Measurements from ENCODE around the gene CANX. TPM values are rescaled to one million over a fixed set of nuclear protein-coding genes. Genes with fewer than 3 reads are reported as not detected.

The CANX gene
- total RNA-seq, 1 donor from 2014 or later: 597 TPM

- Mint-ChIP-seq H3K36me3 (peaks cover 24% of the 10 kb centered on the region), H3K4me3 (peak overlapping the region; percentile 99), H3K9me3 (no peaks in the 10 kb centered on the region), H3K27me3 (no peaks in the 10 kb centered on the region), H3K27ac (peak overlapping the region; percentile 97), H3K4me1 (ENCODE audit: unreplicated experiment) (peaks cover 29% of the 10 kb centered on the region)
- TF ChIP-seq, protein P1, sequence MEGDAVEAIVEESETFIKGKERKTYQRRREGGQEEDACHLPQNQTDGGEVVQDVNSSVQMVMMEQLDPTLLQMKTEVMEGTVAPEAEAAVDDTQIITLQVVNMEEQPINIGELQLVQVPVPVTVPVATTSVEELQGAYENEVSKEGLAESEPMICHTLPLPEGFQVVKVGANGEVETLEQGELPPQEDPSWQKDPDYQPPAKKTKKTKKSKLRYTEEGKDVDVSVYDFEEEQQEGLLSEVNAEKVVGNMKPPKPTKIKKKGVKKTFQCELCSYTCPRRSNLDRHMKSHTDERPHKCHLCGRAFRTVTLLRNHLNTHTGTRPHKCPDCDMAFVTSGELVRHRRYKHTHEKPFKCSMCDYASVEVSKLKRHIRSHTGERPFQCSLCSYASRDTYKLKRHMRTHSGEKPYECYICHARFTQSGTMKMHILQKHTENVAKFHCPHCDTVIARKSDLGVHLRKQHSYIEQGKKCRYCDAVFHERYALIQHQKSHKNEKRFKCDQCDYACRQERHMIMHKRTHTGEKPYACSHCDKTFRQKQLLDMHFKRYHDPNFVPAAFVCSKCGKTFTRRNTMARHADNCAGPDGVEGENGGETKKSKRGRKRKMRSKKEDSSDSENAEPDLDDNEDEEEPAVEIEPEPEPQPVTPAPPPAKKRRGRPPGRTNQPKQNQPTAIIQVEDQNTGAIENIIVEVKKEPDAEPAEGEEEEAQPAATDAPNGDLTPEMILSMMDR (conservative IDR thresholded peaks at IDR 0.05): no peak
- DNase-seq (ENCODE audit: extremely low spot score, unreplicated experiment): no peak
Measured at GRCh38 chr5:179700401-179700918, 1.7 kb downstream of the CANX start.

DNA sequence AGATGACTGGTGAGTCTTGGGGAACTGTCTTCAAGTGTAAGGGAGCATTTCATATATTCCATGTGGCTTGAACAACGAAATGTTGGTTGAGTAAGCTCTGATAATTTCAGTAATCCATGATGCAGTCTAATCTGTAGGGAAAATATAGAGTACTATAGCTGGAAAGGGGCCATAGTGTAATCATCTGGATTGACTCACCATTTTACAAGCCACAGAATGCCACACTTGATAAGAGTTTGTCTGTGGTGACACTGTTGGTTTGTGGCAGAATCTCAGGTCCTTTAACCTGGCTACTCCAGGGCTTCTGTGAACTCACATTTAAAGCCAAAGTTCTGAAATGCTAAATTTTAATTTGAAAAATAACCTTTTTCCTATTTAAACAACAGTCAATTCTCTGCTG, 17.5 kb downstream of the CANX start:
- TF ChIP-seq, protein P1 (conservative IDR thresholded peaks at IDR 0.05): no peak
- H3K9me3 Mint-ChIP-seq: no peaks in the 10 kb centered on the region

GRCh38 chr5:179720222-179720621, 21.5 kb downstream of the CANX start:
- Mint-ChIP-seq H3K4me1 (ENCODE audit: unreplicated experiment) (no peaks in the 10 kb centered on the region), H3K36me3 (peaks cover 42% of the 10 kb centered on the region), H3K9me3 (no peaks in the 10 kb centered on the region), H3K27ac (no peak overlapping the region), H3K27me3 (no peaks in the 10 kb centered on the region), H3K4me3 (no peak overlapping the region)
- TF ChIP-seq, protein P1 (conservative IDR thresholded peaks at IDR 0.05): no peak
- no peak for DNase-seq (ENCODE audit: extremely low spot score, unreplicated experiment)

More for the DNA sequence above, 17.5 kb downstream of the CANX start:
- Mint-ChIP-seq H3K27me3 (no peaks in the 10 kb centered on the region), H3K4me3 (no peak overlapping the region), H3K27ac (no peak overlapping the region), H3K4me1 (ENCODE audit: unreplicated experiment) (no peaks in the 10 kb centered on the region), H3K36me3 (peaks cover 25% of the 10 kb centered on the region)
- DNase-seq (ENCODE audit: extremely low spot score, unreplicated experiment): no peak

- no peak overlapping the region for H3K4me3 Mint-ChIP-seq
- peaks cover 36% of the 10 kb centered on the region for H3K36me3 Mint-ChIP-seq
Measured at GRCh38 chr5:179724163-179724562, 25.4 kb downstream of the CANX start.

GRCh38 chr5:179727106-179727505, 28.3 kb downstream of the CANX start:
- H3K36me3 Mint-ChIP-seq: peaks cover 39% of the 10 kb centered on the region
- H3K4me1 Mint-ChIP-seq (ENCODE audit: unreplicated experiment): peaks cover 3% of the 10 kb centered on the region
- H3K27ac Mint-ChIP-seq: no peak overlapping the region
- H3K9me3 Mint-ChIP-seq: no peaks in the 10 kb centered on the region
- H3K27me3 Mint-ChIP-seq: no peaks in the 10 kb centered on the region
- DNase-seq (ENCODE audit: extremely low spot score, unreplicated experiment): no peak
- H3K4me3 Mint-ChIP-seq: no peak overlapping the region
- TF ChIP-seq, protein P1 (conservative IDR thresholded peaks at IDR 0.05): no peak

More at GRCh38 chr5:179724163-179724562, 25.4 kb downstream of the CANX start:
- H3K27me3 Mint-ChIP-seq: no peaks in the 10 kb centered on the region
- no peak for DNase-seq (ENCODE audit: extremely low spot score, unreplicated experiment)
- TF ChIP-seq, protein P1 (conservative IDR thresholded peaks at IDR 0.05): no peak
- no peaks in the 10 kb centered on the region for H3K9me3 Mint-ChIP-seq
- no peak overlapping the region for H3K27ac Mint-ChIP-seq
- no peaks in the 10 kb centered on the region for H3K4me1 Mint-ChIP-seq (ENCODE audit: unreplicated experiment)

DNA sequence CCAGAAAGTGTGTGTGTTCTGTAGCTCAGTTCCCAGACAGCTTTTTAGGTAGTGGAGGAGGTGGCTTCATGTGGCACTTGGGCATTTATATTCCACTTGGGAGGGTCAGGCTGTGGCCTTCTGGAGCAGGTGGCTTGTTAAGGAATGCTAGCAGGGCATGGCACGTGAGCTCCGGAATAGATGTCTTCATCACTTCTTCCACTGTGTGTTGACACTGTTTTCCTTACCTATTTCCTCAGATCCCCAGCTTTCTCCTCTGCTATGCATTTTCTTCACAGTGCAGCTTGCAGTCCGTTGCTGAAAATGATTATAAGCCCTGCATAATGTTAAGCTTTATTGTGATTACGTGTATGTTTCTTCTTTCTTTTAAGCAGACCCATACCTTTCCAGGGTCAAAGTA, 30.5 kb downstream of the CANX start:
- H3K4me3 Mint-ChIP-seq: no peak overlapping the region

More for the DNA sequence above, 30.5 kb downstream of the CANX start:
- Mint-ChIP-seq H3K36me3 (peaks cover 22% of the 10 kb centered on the region), H3K9me3 (no peaks in the 10 kb centered on the region), H3K27me3 (no peaks in the 10 kb centered on the region), H3K4me1 (ENCODE audit: unreplicated experiment) (peaks cover 6% of the 10 kb centered on the region), H3K27ac (no peak overlapping the region)
- TF ChIP-seq, protein P1 (conservative IDR thresholded peaks at IDR 0.05): no peak
- no peak for DNase-seq (ENCODE audit: extremely low spot score, unreplicated experiment)

Data from type B pancreatic cell (in vitro differentiated cells).